Measurements from ENCODE around the gene CFB.

- no peak for TF ChIP-seq CTCF (IDR thresholded peaks at IDR 0.05; ENCODE audit: extremely low read depth in 1 of 2, insufficient read depth in 1 of 2, low read depth in 1 of 2, low read length in 2 of 2)
- no peak for TF ChIP-seq POLR2A (IDR thresholded peaks at IDR 0.05; ENCODE audit: low read depth, low read length)
- TF ChIP-seq POLR2AphosphoS5 (IDR thresholded peaks at IDR 0.05; ENCODE audit: insufficient read depth, low read depth, low read length) = no peak
- no peak for TF ChIP-seq GATA2 (IDR thresholded peaks at IDR 0.05; ENCODE audit: insufficient read depth, insufficient read length, low read depth, low read length)
- TF ChIP-seq MYC (IDR thresholded peaks at IDR 0.05; ENCODE audit: low read depth, low read length) = no peak
- no peak for TF ChIP-seq EZH2 (IDR thresholded peaks at IDR 0.05; ENCODE audit: borderline replicate concordance, low read depth, low read length, severe bottlenecking)
- TF ChIP-seq JUN (IDR thresholded peaks at IDR 0.05; ENCODE audit: borderline replicate concordance, insufficient read depth, insufficient read length, low read depth) = no peak
These were observed 18.0 kb downstream of the CFB start for GRCh38 chr6:31963921-31964320.
